Stimulated activated CD8-positive, alpha-beta memory T cell treated with anti-CD3 and anti-CD28 coated beads, Interleukin-2, amount 100 ng/mL, for 1 hour (primary cell): ENCODE measurements around the gene TBPL1.
"Not testable (repeated sequence)": the region's sequence is repeated elsewhere in the genome, so short reads cannot be mapped to it uniquely, and the experiment has no call there.

Experiments
- DNase-seq, 2 donors: peaks; one replicate each; pipeline ENCODE4 v3.0.0-alpha.2; 2020; ENCODE audit warnings: low read depth in 2 of 2

The TBPL1 gene

DNA sequence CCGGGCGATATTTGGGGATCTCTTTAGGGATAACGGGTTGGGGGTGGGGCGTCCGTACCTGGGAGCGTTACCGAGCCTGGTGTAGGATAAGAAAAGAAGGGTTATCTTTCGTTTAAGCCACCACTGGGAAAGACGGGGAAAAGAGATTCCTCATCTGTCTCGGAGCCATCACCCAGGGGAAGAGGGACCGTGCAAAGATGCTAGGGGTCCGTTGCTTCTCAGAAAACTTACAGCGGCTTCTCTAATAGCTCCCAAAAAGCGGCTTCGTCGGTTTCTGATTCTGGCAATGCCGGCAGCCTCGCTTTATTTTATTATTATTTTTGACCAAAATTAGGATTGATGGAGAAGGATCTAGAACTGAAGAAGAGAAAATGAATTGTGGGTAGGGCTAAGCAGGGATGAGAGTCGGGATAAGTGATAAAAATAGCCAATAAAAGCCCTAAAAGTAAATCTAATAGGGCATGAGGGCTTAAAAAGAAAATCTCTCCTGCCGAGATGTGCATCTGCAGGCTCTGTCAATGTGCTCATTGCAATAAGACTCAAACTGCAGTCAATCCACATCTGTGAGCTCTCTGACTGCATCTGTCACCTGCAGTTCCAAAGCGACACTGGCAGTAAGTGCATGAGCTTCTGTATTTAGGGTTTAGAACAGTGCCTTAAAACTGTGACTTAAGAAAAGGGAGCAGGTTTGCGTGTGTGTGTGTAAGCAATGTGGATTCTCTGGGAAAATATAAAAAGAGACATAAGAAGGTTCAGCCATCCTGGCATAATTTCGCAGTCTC, 801 bp downstream of the TBPL1 start:
- DNase-seq, result no peak

DNA sequence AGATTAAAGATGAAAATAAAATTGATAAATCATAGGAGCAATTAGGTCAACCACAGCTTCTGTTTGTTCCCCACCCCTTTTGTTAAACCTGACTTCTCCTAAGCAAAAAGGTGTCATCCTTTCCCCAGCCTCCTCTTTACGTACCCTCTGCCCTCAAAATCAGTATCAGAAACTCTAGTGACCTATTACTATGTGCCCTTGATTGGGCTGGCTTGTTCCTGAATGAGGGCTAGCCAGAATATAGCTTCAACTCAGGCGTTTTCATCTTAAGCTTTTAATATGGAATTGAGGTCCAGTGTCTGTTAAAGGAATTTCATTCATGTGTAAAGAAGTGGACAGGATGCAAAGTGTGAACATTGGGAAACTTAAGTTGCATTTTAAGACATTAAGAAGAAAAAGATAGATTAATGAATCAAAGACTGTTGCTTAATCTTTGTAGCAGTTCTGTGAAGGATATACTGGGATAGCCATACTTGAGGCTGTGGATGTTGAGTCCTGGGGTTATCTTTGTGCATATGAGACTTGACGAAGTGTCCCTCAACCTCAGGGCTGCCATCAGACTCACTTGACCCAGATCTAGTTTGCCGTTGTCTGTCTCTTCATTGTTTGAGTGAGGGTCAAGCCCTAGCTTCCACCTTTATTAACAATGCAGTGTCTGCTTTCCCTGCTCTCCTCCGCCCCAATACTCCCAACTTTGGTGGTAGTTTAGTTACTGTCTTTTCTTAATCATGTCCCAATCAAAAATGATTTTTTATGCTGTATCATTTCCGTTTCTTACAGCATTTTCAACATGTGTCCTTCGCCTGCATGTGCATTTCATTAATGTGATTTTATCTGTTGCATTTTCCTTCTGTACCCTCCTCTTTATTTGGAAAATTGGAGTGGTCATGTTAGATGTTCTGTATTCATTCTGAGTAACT, 1.9 kb downstream of the TBPL1 start:
- no peak for DNase-seq

DNA sequence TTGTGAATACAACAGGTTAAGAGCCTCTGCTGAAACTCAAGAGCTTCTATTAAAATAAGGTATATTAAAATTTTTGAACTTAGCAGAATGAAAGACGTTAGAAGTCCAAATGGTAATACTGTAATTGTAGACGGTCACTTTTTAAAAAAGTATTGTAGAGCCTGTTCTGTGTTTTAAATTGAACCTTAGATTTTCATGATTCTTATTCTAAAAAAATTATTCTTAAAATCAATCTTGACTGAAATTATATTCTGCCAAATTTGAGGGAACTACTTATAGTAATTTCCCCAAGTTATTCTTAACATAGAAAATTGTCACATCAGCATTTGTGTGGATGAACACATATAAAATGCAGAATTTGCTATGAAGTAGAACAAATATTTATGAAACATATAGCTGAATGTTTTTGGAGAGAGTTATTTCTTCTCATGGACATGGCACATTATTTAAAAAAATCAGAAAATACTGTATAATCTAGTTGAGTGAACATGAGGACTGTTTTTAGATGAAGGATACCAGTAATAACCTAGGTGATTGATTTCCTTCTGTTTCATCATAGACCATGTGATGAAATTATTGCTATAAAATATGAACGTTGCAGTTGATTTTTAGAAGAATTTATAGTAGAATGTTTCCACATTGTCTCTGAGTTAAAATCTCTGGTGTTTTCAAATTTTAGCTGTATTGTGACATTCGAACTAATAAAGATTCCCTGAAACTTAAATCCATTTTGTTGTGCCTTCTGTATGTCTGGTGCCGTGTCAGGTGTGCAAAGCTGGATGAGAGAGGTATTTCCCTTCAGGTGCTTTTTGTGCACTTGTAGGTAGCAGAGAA, 2.8 kb downstream of the TBPL1 start:
- DNase-seq, result no peak

DNA sequence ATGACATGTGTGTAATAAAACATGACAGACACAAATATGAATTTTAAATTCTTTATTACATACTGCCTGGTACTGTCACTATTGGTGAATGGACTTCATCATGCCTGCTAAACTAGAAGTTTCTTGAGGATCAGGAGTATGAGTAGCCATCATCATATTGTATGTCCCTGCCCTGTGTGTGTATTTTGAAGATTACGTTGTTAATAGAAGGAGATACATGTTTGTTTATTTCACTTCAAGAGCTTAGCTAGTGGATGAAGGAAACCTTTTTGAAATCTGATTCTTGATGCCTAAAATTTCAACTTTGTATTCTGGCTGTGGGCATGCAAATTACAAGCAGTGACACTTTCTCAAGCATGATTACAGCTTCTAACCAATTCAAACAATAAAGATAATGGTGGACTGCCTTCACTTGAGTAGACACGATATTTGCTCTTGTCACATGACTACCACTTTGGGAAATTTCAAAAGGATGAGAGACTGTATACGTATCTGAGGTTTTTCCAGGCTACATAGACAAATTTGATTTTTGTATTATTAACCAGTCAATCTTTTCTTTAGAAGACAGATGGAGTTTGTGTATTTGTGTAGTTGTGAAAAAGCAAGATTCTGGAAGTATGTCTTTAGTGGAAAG, 3.5 kb downstream of the TBPL1 start:
- no peak for DNase-seq

DNA sequence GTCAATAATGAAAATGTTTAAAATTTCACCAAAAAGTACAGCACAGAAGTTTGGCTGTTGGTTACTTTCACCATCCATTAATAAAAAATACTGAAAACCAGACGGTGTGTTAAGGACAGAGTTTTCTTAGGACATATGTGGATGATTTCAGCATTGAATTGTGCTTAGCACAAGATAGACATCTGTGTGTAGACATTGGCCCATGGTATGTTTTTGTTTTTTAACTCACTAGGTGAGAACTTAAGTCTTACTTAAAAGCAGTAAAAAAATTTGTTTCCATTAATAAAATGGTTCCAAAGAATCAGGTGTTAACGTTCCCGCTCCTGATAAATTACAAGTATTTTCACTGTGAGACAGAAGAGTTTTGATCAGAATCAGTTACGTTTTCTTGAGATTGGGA, 4.2 kb downstream of the TBPL1 start:
- no peak for DNase-seq

DNA sequence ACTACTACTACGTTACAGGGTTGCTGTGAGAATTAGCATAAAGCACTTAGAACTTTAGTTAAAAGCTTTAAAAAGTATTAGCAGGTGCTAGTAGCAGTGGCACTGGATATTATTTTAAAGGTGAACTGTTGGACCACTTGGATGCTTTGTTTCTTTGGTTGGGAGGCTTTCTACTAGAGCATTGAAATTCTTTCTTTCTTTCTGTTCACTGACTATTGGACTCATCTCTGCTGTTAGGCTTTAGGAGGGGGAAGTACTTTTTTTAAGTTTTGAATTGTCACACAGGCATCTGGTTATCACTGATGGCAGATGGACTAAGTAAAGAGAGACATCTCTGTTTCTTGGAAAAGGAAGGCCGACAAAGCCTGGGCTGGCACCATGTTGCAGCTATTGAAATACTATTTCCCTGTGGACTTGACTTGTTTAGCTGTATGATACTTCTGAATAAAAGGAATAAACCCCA, 4.8 kb downstream of the TBPL1 start:
- DNase-seq, result no peak

DNA sequence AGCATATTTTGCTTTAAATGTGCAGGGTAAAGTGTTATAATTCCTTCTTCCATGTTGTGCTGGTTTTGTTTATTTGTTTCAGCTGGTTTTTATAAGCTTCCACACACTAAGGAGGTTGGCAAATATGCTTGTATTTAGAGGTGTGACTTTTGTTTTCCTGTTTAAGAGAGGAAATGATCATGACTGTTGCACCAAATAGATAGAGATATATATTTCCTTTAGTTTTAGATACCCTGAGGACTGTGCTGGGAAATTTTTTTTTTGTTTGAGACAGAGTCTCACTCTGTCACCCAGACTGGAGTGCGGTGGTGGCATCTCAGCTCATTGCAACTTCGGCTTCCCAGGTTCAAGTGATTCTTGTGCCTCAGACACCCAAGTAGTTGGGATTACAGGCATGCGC, 5.8 kb downstream of the TBPL1 start:
- DNase-seq, result no peak

DNA sequence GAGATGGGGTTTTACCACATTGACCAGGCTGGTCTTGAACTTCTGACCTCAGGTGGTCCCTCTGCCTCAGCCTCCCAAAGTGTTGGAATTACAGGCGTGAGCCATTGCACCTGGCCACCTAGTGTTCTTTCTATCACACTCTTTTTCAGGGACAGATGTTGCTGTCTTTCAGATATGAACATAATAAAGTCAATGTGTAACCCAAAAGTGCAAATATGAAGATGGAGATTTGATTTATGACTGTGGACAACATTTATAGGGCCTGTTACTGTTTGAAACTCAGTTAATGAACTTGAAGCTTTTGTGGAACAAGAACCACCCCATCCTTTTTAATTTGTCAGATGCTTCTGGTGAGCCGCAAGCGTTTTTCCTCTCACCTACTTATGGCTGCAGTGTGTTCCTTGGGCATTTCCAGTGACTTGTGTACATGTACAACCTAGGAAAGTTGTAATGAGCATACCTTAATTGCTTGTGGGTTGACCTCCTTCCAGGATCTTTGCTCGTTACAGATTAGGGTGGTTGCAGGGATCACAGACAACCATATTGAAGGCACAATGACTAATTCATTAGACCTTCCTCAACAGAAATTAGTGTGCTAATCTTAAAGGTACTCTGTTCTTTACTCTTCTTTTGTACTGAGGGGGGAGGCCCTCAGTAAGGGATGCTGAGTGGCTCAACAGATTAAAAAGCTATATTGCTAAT, 6.8 kb downstream of the TBPL1 start:
- DNase-seq, result no peak

DNA sequence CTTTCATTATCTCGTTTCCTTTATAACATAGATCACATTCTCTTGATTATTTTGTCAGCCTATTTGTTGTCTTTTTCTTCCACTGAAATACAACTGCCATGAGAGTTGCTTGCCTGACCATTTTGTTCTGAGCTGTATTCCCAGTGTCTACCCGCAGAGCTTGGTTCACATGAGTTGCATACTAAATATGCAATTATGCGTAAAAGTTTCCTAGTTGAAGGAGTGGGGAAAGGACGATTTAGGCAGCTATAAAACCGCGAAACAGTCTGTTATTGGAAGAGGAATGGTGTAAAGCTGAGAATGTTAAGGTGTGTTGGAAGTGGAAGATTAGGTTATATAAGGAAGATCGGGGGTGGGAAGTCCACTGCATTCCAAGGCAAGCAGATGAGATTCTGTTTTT, 8.8 kb downstream of the TBPL1 start:
- no peak for DNase-seq

DNA sequence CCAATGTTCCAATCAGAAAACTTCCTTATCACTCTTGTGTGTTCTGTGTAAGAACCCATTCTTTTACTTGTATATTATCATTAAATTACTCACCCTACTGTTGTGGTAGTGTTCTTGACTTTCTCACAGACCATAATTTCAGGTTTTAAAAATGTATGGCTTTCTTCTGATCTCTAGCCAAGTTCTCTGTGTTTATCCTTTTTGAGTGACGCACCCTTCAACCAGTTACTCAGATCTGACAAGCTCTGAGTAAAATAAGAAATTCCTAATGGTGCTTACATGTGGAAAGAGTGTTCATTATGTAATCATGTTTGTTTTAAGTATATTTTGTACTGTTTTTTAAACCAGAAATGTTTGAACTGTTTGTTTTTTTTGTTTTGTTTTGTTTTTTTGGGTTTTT, 11.0 kb downstream of the TBPL1 start:
- no peak for DNase-seq

DNA sequence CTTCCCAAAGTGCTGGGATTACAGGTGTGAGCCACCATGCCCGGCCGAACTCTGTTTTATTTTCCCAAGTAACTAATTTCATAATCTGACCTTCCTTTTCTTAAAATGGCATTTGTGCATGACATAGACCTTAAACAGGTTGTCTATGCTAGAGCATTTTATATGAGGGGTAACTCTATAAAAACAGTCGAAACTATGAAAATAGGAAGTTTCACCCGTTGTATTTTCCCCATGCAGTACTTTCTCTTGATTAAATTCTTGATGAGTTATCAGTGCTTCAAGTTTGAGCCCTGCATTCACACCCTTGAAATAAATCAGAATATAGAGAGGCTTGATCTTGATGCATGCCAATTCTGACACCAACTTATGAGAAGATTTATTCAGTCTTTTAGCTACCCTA, 11.7 kb downstream of the TBPL1 start:
- DNase-seq, result no peak

DNA sequence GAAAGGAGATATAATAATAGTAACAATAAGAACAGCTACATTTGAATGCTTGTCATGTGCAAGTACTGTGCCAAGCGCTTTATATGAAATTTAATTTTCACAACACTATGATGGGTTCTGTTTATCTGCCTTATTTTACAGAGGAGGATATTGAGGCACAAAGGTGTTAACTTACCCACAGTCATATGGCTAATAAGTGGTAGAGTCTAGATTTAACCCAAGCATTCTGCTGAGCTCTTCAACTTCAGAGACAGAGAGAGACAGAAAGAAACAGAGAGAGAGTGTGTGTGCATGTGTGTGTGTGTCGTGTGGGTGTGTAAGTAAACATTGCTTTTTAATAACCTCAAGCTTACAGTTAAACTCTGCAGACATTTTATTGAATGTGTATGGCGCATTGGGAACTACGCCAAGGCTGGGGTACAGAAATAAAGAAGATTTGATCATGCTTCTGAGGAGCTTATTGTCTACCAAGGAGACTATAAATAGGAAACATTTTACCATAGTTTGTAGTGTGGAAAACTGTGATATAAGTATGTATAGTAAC, 12.9 kb downstream of the TBPL1 start:
- DNase-seq, result no peak

DNA sequence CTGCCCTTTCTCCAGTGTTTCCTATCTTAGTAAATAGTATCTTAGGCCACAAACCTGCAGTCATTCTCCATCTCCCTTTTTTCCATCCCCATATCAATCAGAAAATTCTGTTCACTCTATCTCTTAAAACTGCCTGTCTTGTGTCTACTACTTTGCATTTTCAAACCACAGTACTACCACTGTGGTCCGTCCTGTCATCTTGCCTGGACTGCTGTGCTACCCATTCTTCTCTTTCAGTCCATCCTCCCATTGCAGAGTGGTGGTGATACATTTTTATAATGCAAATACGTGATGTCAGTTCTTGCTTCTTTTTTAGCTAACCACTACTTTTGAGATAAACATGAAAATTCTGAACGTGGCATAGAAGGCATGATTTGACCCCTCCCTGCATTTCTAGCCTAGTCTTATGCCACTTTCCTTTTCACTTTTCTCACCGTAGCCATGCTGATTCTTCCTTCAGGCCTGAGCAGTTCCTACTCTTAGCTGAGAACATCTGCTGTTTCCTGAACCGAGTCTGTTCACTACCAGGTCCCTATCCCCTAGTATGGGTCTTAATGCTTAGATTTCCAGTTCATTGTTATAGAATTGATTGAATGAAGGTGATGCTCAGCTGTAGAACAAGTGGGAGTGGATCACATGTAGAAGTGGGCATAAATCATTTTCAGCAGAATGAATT, 13.8 kb downstream of the TBPL1 start:
- DNase-seq, result no peak

DNA sequence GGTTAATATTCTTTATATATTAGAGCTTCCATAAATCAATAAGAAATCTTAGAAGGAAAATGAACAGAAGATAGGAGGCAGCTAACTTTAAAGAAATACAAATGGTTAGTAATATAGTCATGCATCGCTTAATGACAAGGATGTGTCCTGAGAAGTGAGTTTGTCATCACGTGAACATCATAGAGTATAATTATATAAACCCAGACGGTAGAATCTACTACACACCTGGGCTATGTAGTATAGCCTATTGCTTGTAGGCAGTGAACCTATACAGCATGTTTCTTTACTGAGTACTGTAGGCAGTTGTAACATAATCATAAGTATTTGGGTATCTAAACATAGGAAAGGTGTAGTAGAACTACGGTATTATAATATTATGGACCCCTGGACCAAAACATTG, 14.3 kb downstream of the TBPL1 start:
- DNase-seq, result no peak

DNA sequence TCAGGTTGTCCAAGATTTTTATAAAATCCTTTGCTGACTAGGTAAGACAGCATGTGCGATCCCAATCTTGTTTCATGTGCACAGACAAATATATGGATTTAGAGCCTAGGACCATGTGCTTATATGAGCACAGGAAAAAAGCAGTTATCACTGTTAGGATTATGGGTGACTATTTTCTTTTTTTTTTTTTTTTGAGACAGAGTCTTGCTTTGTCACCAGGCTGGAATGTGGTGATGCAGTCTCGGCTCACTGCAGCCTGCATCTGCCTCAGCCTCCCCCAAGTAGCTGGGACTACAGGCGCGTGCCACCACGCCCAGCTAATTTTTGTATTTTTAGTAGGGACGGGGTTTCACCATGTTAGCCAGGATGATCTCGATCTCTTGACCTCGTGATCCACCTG, 14.8 kb downstream of the TBPL1 start:
- not testable (repeated sequence) for DNase-seq

DNA sequence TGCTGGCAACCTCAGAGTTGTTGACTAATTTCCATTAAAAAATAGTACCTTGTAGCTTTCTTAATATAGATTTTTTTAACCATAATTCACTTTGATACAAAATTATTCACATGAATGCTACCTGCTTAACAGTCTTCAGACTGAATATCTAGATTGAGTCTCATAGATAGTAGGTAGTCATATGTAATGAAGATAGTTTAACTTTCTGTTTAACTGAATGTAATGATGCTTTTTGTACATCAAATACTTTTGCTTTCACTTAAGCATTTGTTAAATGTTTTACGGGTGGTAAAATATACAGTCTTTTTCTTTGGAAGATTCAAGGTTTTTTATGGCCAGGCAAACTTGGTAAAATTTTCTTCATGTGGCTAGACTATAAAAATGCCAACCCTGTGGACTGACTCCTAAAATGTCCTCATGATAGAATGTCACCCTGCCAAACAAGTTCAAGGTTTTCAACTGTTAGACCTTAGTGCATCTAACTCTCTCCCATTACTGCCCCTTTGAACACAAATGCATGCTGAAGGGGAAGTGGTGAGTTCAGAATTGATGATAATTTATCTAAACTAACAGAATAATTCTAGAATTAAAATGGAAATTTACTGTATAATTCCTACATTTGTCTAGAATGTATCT, 16.4 kb downstream of the TBPL1 start:
- no peak for DNase-seq

DNA sequence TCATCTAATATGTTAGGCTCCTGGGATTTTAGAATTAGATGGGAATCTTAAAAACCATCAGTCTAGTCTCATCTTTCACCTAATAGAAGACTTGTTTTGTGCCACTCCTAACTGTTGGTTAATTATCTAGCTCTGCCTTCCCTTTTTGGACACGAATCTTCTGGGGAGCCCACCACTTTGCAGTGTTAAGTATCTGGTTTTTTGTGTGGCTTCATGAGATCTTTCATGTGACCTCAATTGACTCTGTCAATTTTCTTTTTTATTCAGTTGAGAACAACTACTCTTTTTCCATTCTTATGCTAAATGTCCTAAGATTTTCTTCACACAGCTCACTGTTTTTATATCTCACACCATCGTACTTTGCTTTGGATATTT, 16.9 kb downstream of the TBPL1 start:
- no peak for DNase-seq

DNA sequence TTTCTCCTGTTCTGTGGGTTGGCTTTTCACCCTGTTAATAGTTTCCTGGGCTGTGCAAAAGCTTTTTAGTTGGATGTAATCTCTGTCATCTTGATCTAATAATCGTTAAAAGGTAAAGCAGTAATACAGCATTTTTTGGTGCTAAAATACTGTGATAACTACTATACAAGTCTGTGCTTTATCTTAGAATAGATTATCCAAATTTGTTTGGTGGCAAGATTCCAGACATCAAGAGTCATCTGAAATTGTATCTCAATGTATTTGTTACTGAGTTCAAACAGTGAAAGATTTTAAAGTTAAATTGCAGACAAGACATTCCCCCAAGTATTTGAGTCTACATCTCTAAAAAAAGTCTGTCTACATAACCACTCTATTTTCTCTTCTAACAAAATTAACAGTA, 18.8 kb downstream of the TBPL1 start:
- DNase-seq, result no peak

DNA sequence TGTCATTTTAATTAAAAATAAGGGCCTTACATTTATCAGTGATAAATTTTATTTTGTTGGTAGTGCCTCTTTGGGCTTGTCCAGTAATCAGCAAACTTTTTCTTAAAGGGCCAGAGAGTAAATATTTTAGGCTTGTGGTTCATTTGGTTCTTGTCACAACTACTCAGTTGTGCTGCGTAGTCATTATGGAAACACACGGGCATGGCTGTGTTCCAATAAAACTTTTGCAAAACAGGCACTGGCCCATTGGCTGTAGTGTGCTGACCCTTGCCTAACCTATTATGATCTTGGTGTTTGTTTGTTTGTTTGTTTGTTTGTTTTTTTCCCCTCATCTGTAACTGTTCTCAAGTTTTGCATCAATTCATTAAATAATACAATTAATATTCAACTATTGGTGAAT, 19.4 kb downstream of the TBPL1 start:
- no peak for DNase-seq
